Measurements from ENCODE around the gene IL20.

DNA sequence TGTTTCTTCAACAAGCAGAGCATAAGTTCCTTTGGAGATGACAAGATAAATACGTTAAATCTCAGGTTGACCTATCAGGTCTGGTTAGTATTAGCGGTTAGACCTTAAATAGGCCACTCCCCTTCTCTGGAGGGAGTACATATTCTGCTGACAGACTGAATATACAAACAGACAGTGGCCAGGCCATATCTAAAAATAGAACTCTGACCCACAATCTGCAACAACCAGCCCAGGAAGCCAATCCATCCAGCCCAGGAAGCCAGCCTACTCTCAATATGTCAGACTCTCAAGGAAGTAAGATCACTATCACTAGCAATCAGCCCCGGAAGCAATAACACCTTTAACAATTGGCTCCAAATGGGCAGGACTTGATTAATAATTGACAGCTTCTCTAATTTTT is 6.7 kb downstream of the IL20 start:
- TF ChIP-seq, protein P1, sequence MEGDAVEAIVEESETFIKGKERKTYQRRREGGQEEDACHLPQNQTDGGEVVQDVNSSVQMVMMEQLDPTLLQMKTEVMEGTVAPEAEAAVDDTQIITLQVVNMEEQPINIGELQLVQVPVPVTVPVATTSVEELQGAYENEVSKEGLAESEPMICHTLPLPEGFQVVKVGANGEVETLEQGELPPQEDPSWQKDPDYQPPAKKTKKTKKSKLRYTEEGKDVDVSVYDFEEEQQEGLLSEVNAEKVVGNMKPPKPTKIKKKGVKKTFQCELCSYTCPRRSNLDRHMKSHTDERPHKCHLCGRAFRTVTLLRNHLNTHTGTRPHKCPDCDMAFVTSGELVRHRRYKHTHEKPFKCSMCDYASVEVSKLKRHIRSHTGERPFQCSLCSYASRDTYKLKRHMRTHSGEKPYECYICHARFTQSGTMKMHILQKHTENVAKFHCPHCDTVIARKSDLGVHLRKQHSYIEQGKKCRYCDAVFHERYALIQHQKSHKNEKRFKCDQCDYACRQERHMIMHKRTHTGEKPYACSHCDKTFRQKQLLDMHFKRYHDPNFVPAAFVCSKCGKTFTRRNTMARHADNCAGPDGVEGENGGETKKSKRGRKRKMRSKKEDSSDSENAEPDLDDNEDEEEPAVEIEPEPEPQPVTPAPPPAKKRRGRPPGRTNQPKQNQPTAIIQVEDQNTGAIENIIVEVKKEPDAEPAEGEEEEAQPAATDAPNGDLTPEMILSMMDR (CRISPR knock-in tag; IDR thresholded peaks at IDR 0.05), result no peak
- TF ChIP-seq ZNF44 (CRISPR knock-in tag; IDR thresholded peaks at IDR 0.05), result no peak
- no peak for TF ChIP-seq ZNF432 (CRISPR knock-in tag; IDR thresholded peaks at IDR 0.05; ENCODE audit: borderline replicate concordance)
- no peak for TF ChIP-seq SIX4 (CRISPR knock-in tag; IDR thresholded peaks at IDR 0.05)
- TF ChIP-seq, protein P2, sequence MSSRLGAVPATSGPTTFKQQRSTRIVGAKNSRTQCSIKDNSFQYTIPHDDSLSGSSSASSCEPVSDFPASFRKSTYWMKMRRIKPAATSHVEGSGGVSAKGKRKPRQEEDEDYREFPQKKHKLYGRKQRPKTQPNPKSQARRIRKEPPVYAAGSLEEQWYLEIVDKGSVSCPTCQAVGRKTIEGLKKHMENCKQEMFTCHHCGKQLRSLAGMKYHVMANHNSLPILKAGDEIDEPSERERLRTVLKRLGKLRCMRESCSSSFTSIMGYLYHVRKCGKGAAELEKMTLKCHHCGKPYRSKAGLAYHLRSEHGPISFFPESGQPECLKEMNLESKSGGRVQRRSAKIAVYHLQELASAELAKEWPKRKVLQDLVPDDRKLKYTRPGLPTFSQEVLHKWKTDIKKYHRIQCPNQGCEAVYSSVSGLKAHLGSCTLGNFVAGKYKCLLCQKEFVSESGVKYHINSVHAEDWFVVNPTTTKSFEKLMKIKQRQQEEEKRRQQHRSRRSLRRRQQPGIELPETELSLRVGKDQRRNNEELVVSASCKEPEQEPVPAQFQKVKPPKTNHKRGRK (CRISPR knock-in tag; IDR thresholded peaks at IDR 0.05), result no peak
- TF ChIP-seq ZNF296 (CRISPR knock-in tag; conservative IDR thresholded peaks at IDR 0.05), result no peak
- TF ChIP-seq ELF1 (CRISPR knock-in tag; IDR thresholded peaks at IDR 0.05), result no peak
- no peak for TF ChIP-seq ZNF24 (IDR thresholded peaks at IDR 0.05)
